DMS 273 treated with DMSO at 0.1 percent for 48 hours (cell line): ENCODE measurements around the gene PTPRJ.
"Not testable (repeated sequence)": the region's sequence is repeated elsewhere in the genome, so short reads cannot be mapped to it uniquely, and the experiment has no call there.

Experiments used
- DNase-seq: peaks from one replicate; lab custom pipeline; 2025; lab: John Stamatoyannopoulos, UW

The PTPRJ gene

DNA sequence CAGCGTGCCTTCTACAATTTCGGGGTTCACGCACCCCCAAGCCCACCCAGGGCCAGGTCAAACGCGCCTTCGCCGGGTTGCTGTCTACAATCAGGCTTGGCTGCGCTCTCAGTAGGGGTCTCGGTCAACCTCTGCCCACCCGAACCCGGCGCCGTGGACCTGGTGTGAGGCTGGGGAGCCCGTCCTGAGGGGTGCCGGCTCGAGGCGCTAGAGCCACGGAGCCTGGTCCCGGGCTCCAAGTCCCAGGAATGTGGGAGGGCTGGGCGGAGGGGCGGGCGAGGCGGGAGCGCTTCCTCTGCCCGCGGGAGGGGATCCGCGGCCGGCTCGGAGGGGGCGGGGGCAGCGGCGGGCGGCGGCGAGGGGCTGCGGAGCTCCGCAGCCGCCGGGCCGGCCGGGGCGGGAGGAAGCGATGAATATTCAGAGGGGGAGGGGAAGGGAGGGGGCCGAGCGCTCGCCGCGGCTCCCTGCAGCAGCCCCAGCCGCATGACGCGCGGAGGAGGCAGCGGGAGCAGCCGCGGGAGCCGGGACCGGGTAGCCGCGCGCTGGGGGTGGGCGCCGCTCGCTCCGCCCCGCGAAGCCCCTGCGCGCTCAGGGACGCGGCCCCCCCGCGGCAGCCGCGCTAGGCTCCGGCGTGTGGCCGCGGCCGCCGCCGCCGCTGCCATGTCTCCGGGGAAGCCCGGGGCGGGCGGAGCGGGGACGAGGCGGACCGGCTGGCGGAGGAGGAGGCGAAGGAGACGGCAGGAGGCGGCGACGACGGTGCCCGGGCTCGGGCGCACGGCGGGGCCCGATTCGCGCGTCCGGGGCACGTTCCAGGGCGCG is at the start of gene PTPRJ:
Gene PTPRJ (plus strand): TSS at position 472 of the 819 bp plus-strand sequence. CDS start 354 bp downstream, outside the sequence.
- no peak for DNase-seq

DNA sequence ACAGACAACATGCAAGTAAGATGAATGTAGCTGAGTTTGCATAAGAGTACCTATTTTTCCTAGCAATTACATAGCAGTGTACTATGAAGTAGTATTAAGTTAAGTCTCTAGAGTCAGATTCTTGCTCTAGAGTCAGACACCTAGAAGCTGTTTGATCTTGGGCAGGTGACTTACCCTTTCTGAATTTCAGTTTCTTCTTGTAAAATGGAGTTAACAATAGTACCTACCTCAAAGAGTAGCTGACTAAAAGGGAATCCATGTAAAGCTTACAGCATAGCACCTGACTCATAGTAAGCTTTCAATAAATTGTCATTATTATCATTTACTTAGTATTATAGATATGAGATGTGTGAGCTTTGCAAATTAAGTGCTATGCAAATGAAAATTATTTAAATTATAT is 47.8 kb upstream of the PTPRJ start:
- no peak for DNase-seq

DNA sequence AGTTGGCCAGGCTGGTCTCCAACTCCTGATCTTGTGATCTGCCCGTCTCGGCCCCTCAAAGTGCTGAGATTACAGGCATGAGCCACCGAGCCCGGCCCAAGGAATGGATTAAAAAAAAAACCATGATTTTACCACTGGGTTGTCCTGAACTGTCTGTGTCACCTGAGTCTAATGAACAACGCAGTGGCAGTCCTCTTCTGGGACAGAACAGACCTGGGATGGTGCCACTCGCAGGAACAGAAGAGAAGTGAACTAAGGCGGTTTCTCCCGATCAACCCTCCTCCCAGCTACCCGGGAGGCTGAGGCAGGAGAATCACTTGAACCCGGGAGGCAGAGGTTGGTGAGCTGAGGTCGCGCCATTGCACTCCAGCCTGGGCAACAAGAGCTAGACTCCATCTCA is 46.6 kb upstream of the PTPRJ start:
- not testable (repeated sequence) for DNase-seq

DNA sequence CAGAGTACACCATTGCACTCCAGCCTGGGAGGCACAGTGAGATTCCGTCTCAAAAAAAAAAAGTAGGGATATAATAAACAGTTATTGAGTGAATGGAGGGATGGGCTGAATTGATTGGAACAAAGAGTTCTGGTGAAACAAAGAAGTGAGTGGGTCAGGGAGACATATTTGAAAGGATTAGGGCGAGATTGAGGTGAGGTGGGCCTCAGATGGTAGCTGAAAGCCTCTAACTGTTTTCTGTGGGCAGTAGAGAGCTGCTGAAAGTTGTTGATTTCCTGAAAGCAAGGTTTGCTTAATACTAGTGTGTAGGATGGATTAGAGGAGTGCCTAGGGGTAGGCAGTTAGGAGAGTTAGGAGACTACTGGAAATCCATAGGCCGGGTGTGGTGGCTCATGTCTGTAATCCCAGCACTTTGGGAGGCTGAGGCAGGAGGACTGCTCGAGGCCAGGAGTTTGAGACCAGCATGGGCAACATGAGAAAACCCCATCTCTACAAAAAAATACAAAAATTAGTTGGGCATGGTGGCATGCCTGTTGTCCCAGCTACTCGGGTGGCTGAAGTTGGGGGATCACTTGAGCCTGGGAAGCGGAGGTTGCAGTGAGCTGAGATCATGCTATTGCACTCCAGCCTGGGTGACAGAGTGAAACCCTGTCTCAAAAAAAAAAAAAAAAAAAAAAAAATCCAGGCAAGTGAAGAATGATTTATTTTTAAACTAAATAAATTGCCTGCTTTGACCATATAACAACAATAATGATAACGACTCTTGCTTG is 41.4 kb upstream of the PTPRJ start:
- no peak for DNase-seq

DNA sequence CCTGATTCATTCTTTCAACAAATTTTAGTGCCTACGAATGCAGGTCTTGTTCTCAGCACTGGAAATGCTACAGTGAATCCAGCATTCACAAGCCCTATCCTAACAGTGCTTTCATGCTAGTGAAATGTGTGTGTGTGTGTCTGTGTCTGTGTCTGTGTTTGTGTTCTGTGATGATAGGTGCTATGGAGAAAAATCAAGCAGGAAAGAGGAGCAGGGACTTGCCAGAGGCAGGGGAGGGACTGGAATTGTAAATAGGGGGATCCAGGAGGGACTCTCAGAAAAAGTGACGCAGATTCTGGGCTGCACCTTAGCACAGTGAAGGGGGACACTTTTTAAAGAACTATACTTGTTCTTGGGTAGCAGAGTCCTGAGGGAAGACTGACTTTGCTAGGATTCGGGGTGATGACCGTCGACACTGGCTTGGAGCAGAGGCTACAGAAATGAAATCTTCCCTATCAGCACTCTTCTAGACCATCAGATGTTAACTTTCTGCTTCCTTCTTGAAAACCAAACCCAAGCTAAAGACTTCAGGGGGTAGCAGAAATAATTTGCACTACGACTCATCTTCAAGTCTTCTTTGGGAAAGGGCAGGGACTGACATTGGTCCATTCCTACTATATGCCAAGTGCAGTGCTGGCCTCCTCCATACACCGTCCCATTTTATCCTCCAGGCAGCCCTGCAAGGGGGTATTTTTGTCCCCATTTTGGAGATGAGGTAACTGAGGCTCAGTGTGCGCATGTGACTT is 39.3 kb upstream of the PTPRJ start:
- DNase-seq = no peak

DNA sequence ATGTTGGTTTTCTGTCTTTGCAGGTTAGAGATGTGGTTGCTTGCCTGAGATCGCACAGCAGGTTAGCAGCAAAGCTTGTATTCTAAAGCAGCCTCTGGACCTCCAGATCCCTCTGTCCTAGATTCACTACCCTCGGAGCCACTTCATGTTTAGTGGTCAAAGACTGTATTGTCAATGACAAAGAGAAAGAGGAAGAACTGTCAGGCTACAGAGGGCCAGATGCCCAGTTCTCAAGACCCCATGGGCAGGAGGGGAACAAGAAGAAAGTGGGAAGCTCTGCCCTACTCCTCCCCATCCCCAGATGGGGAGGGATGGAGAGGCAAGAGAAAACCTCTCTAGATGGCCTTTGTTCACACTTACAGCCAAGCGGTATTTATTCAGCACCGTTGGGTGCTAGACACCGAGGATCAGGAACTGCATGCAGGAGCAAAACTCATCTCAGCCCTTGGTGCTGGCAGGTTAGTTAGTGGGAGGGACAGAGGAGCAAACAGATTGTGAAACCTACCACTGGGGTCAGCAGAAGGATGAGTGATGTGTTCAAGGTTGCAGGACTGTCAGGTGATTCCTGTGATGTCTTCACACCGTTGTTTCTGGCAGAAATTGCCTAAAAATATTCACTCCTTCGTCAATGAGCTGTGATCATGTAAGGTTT is 38.3 kb upstream of the PTPRJ start:
- DNase-seq = no peak

DNA sequence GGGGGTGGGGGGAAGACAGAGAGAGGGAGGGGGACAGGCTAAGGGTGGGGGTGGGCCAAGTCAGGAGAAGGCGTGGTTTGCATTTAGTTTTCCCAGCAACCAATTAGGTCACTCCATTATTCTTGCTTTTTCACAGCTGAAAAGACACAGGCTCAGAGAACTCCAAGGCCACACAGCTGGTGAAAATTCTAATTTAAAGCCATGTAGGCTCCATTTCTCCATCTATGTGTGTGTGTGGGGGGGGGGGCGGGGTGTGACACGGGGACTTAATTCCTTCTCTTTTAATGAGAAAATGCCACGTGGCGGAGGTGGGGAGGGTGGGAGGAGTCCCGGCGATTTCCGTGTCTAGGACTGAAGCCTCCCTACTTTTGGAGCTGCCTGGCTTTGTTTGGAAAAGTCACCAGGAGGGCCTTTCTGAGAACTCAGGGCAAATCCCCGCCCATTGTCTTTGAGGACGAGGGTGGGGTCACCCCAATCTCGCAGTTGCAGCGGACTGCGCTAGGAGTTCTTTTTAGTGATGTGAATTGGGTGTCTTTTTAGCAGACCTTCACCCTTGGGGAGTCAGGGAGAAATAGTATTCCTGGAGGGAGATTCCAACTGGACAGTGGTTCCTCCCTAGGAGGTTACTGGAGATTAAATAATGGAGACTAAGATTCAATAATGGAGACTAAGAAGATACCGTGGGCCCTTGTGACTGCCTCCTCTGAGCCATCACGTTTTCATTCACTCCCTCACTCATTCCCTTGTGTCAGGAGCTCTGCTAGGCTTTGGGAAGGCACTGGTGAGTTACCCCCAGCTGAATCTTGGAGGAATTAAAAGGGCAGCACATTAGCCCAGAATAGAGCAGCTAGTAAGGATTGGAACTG is 36.4 kb upstream of the PTPRJ start:
- no peak for DNase-seq

DNA sequence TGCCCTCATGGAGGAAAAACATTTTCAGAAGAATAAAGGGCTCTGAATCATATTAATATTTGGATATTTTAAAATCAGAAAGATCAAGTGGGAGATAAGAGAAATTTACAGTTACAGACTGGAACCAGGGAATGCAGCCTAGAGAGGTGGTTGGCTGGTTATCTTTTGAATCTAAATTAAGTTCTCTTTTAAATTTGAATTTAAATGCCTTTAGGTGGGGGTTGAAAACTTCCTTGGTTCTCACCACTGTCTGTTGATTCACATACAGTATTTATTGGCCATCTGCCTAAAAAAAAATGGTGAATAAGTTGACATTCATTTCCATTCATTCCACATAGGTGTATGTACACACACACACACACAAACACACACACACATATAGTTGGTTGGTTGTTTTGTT is 35.7 kb upstream of the PTPRJ start:
- DNase-seq = no peak

DNA sequence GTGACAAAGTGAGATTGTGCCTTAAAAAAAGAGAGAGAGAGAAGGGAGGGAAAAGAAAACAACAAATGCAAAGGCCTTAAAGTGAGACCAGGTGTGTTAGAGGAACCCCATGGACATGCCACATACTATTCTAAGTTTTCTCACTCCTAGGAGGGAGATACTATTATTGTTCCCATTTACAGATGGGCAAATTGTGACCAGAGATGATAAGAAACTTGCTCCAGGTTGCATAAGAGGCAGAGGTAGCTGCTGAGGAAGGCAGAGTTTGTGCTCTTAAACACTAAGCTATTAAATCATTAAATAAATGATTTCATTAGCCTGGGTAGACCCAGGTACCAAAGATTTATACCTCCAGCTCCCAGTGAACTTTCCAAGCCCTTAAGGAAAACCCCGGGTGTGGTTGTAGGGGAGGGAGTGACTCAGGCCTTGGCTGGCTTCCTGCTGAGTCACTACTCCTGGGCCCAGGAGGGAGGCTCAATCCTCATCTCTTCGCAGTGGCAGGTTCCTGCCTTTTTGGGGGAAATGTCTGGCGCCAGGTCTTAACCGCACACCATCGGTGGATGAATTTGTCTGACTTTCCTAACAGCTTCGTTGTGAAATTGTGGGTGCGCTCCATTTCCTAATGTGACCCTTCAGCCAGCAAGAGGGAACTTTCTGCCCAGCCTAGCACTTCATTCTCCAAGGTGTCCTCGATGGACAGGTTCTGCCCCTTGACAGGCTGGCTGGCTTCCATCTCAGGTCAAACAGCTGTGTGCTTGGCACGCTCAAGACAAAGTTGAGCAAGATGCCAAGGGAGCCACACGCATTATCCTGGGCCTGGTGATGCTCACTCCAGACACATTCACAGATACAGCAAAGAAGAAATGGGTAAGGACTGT is 33.4 kb upstream of the PTPRJ start:
- no peak for DNase-seq

DNA sequence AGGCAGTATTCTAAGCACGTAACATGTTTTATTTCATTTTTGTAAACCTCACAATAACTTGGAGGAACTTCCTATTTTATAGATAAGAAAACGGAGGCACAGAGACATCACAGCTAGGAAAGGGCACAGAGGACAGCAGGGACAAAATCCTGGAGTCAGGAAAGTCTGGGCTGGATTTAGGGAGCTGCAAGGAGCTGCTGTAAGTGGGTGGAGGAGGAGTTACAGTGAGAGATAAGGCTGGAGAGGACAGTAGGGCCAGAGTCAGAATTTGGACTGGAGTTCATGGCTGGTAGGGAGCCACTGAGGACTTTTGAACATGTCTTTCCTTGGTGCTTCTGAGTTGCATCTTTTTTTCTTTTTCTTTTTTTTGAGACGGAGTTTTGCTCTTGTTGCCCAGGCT is 32.2 kb upstream of the PTPRJ start:
- no peak for DNase-seq

DNA sequence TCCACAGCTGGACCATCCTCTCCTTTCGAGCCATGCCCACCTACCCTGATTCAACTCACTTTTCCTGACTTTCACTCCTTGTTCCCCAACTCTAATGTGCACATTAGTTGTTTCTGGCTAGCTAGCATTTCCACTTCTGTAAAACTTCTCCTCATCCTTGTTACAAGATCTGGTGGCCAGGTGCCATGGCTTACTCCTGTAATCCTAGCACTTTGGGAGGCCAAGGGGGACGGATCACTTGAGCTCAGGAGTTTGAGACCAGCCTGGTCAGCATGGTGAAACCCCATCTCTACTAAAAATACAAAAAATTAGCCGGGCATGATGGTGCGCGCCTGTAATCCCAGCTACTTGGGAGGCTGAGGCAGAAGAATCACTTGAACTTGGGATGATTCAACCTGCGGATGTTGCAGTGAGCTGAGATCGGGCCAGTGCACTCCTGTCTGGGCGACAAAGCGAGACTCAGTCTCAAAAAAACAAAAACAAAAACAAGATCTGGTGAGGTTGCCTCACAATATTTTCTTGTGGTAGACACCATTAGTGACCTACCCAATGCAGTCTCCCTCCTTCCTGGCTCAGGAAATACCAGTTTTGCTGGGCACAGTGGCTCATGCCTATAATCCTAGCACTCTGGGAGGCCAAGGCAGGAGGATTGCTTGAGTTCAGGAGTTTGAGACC is 31.2 kb upstream of the PTPRJ start:
- DNase-seq = not testable (repeated sequence)

DNA sequence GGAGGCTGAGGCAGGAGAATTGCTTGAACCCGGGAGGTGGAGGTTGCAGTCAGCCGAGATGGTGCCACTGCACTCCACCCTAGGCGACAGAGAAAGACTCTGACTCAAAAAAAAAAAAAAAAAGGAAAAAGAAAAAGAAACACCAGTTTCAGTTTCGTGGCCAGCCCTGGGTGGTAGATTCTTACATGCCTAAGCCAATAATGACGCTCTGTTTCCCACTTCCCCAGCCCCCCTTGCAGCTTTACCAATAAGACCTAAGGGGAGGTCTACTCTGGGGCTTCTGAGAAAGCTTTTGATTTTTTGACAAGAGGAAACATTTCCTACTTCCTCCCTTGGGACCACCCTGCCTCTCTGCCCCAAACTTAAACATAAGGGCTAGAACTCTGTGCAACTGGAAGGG is 30.0 kb upstream of the PTPRJ start:
- DNase-seq = no peak

DNA sequence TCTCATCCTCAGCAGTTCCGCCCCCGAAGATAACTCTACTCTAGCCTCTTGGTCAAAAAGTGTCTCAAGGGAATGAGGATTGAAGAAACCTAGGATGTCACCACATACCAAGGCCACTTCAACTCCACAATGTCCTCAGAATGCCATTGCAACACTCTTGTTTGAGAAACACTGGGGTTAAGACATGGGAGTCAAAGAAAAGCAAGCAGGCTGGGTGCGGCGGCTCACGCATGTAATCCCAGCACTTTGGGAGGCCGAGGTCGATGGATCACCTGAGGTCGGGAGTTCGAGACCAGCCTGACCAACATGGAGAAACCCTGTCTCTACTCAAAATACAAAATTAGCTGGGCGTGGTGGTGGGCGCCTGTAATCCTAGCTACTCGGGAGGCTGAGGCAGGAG is 28.9 kb upstream of the PTPRJ start:
- not testable (repeated sequence) for DNase-seq

DNA sequence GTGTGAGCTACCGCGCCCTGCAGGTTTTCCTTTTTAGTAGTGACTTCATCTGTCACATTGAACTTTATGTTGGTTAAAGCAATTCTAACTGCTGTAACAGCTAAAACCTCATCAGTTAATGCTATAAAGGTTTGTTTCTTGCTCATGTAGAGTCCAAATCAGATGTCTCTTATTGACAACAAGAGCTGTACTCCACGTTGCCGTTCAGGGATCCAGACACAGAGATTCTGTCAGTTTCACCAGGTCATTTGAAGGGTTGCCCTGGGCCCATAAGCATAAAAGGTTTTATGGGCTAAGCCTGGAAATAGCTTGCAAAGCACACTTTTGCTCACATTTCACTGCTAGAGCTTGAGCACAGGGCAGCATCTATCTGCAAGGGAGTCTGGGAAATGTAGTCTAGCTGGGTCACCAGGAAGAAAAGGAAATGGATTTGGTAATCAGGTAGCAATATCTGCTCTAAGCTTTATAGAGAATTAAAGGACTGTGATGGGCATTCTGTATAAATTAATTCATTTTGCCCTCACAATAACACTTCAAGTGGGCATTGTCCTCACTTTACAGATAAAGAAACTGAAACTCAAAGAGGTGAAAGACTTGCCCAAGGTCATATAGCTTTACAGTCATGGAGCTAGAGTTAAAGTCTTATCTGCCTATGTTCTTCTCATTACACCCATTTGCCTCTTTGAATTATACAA is 25.2 kb upstream of the PTPRJ start:
- DNase-seq = no peak

DNA sequence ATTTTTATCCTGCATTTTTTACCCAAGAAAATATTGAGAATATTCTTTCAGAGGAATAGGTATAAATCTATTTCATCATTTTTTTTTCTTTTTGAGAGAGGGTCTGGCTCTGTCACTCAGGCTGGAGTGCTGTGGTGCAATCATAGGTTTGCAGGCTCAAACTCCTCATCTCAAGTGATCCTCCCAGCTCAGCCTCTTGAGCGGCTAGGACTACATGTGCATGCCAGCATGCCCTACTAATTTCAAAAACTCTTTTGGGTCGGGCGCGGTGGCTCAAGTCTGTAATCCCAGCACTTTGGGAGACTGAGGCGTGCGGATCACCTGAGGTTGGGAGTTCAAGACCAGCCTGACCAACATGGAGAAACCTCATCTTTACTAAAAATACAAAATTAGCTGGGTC is 20.3 kb upstream of the PTPRJ start:
- no peak for DNase-seq

DNA sequence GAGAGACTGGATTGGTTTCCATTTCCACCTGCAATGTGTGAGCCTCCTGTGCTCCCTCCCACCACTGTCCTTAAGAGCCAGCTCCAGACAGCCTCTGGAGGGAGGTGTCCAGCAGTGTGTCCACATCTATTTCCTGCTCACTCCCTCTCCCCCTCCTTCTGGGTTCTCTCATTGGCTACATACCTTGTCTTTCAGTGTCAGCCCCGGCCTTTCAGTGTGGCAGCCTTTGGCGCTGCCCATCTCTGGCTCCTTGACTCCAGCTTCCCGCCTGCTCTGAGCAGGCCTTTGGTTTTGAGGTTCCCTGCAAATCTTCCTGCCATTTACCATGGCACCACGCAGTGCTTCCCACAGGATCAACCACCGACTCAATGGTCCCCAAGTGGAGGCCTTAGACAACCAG is 19.0 kb upstream of the PTPRJ start:
- no peak for DNase-seq

DNA sequence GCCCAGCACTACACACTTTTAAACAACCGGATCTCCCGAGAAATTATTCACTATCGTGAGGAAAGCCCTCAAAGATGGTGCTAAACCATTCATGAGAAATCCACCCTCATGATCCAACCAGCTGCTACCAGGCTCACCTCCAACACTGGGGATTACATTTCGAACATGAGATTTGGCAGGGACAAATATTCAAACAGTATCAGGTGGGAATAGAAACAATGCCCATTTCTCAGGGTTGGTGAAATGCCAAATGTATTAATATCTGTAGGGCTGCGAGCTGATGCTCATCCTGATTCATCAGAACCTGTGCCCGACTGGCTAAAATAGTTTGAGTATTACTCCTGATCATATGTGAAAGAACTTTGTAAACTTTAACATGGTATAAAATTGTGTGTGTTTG is 15.8 kb upstream of the PTPRJ start:
- no peak for DNase-seq

DNA sequence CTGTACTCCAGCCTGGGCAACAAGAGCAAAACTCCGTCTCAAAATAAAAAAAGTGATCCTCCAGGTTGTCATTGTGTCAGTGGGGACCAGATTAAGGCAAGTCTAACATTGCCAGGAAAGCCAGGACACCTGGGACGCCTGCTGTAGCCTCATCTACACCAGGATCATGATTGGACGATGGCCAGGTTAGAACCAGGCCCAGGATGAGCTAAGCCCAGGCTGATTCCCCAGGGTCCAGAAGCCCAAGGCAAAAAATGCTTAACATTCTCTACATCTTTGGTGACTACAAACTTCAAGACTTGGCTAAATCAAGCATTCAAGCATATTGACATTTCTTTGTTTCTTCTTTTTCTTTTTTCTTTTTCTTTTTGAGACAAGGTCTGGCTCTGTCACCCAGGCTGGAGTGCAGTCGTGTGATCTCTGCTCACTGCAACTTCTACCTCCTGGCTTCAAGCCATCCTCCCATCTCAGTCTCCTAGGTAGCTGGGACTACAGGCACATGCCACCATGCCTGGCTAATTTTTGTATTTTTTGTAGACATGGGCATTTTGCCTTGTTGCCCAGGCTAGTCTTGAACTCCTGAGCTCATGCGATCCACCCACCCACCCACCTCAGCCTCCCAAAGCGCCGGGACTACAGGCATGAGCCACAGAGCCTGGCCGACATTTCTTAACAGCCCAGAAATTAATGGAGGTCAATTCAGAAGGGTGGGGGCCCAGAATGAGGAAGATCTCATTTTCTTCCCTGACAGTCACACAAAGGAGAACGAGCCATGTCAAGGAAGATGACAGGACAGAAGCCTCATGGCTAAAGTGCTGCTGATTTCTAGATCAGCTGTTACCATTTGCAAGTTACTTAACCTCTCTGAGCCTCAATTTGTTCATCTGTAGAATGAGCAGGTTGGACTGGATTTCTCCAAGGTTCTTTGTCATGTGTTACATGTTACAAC is 12.5 kb upstream of the PTPRJ start:
- no peak for DNase-seq
